Measurements from ENCODE around the gene RBM4B. TPM values are rescaled to one million over a fixed set of nuclear protein-coding genes. Genes with fewer than 3 reads are reported as not detected.

RBM4B gene
- total and polyA plus RNA-seq, 2 experiments from 2014 or later, result 28.0 to 31.0 TPM

GRCh38 chr11:66626382-66626781, 51.3 kb downstream of the RBM4B start:
- Mint-ChIP-seq H3K36me3 (ENCODE audit: low read depth) (peaks cover 86% of the 10 kb centered on the region), H3K27ac (no peak overlapping the region), H3K27me3 (ENCODE audit: insufficient read depth, low read depth, poor library complexity) (peaks cover 8% of the 10 kb centered on the region), H3K4me3 (no peak overlapping the region; the same call in 2 of the 3 replicates), H3K9me3 (no peaks in the 10 kb centered on the region), H3K4me1 (peaks cover 3% of the 10 kb centered on the region; the same call in 1 of the 3 replicates)
- peaks cover 79% of the 10 kb centered on the region for H4K20me1 ChIP-seq (replicated peaks; ENCODE audit: insufficient read depth)
- peaks cover 53% of the 10 kb centered on the region for H3K36me3 ChIP-seq (ENCODE audit: insufficient read depth)
- no peak overlapping the region for H3K4me2 ChIP-seq
- peaks cover 100% of the 10 kb centered on the region for H3K79me2 ChIP-seq (replicated peaks; ENCODE audit: insufficient read depth)
- no peak overlapping the region for H3K4me3 ChIP-seq
- H3K9me2 ChIP-seq (ENCODE audit: insufficient read depth), result no peaks in the 10 kb centered on the region
- peaks cover 27% of the 10 kb centered on the region for H3F3A ChIP-seq (replicated peaks; ENCODE audit: low read depth)
- DNase-seq (ENCODE audit: low spot score) (no peak), ATAC-seq (no peak)
- no peaks in the 10 kb centered on the region for H3K27me3 ChIP-seq (ENCODE audit: insufficient read depth)
- H3K4me1 ChIP-seq (ENCODE audit: insufficient read depth), result no peaks in the 10 kb centered on the region
- TF ChIP-seq EZH2phosphoT487 (IDR thresholded peaks at IDR 0.05; ENCODE audit: unreplicated experiment), result no peak
- TF ChIP-seq, protein P1, sequence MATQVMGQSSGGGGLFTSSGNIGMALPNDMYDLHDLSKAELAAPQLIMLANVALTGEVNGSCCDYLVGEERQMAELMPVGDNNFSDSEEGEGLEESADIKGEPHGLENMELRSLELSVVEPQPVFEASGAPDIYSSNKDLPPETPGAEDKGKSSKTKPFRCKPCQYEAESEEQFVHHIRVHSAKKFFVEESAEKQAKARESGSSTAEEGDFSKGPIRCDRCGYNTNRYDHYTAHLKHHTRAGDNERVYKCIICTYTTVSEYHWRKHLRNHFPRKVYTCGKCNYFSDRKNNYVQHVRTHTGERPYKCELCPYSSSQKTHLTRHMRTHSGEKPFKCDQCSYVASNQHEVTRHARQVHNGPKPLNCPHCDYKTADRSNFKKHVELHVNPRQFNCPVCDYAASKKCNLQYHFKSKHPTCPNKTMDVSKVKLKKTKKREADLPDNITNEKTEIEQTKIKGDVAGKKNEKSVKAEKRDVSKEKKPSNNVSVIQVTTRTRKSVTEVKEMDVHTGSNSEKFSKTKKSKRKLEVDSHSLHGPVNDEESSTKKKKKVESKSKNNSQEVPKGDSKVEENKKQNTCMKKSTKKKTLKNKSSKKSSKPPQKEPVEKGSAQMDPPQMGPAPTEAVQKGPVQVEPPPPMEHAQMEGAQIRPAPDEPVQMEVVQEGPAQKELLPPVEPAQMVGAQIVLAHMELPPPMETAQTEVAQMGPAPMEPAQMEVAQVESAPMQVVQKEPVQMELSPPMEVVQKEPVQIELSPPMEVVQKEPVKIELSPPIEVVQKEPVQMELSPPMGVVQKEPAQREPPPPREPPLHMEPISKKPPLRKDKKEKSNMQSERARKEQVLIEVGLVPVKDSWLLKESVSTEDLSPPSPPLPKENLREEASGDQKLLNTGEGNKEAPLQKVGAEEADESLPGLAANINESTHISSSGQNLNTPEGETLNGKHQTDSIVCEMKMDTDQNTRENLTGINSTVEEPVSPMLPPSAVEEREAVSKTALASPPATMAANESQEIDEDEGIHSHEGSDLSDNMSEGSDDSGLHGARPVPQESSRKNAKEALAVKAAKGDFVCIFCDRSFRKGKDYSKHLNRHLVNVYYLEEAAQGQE (IDR thresholded peaks at IDR 0.05; ENCODE audit: unreplicated experiment), result no peak
- TF ChIP-seq, protein P2, sequence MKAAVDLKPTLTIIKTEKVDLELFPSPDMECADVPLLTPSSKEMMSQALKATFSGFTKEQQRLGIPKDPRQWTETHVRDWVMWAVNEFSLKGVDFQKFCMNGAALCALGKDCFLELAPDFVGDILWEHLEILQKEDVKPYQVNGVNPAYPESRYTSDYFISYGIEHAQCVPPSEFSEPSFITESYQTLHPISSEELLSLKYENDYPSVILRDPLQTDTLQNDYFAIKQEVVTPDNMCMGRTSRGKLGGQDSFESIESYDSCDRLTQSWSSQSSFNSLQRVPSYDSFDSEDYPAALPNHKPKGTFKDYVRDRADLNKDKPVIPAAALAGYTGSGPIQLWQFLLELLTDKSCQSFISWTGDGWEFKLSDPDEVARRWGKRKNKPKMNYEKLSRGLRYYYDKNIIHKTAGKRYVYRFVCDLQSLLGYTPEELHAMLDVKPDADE (IDR thresholded peaks at IDR 0.05), result no peak
- no peak for TF ChIP-seq CREB1 (CRISPR knock-in tag; IDR thresholded peaks at IDR 0.05; ENCODE audit: low read depth)
- TF ChIP-seq POLR2AphosphoS5 (IDR thresholded peaks at IDR 0.05; ENCODE audit: low read depth), result no peak
- no peak for TF ChIP-seq JUNB (IDR thresholded peaks at IDR 0.05; ENCODE audit: unreplicated experiment)
- TF ChIP-seq ZNF331 (CRISPR knock-in tag; IDR thresholded peaks at IDR 0.05; ENCODE audit: low read depth), result no peak
- no peak for TF ChIP-seq ZNF114 (CRISPR knock-in tag; IDR thresholded peaks at IDR 0.05)
- TF ChIP-seq, protein P3, sequence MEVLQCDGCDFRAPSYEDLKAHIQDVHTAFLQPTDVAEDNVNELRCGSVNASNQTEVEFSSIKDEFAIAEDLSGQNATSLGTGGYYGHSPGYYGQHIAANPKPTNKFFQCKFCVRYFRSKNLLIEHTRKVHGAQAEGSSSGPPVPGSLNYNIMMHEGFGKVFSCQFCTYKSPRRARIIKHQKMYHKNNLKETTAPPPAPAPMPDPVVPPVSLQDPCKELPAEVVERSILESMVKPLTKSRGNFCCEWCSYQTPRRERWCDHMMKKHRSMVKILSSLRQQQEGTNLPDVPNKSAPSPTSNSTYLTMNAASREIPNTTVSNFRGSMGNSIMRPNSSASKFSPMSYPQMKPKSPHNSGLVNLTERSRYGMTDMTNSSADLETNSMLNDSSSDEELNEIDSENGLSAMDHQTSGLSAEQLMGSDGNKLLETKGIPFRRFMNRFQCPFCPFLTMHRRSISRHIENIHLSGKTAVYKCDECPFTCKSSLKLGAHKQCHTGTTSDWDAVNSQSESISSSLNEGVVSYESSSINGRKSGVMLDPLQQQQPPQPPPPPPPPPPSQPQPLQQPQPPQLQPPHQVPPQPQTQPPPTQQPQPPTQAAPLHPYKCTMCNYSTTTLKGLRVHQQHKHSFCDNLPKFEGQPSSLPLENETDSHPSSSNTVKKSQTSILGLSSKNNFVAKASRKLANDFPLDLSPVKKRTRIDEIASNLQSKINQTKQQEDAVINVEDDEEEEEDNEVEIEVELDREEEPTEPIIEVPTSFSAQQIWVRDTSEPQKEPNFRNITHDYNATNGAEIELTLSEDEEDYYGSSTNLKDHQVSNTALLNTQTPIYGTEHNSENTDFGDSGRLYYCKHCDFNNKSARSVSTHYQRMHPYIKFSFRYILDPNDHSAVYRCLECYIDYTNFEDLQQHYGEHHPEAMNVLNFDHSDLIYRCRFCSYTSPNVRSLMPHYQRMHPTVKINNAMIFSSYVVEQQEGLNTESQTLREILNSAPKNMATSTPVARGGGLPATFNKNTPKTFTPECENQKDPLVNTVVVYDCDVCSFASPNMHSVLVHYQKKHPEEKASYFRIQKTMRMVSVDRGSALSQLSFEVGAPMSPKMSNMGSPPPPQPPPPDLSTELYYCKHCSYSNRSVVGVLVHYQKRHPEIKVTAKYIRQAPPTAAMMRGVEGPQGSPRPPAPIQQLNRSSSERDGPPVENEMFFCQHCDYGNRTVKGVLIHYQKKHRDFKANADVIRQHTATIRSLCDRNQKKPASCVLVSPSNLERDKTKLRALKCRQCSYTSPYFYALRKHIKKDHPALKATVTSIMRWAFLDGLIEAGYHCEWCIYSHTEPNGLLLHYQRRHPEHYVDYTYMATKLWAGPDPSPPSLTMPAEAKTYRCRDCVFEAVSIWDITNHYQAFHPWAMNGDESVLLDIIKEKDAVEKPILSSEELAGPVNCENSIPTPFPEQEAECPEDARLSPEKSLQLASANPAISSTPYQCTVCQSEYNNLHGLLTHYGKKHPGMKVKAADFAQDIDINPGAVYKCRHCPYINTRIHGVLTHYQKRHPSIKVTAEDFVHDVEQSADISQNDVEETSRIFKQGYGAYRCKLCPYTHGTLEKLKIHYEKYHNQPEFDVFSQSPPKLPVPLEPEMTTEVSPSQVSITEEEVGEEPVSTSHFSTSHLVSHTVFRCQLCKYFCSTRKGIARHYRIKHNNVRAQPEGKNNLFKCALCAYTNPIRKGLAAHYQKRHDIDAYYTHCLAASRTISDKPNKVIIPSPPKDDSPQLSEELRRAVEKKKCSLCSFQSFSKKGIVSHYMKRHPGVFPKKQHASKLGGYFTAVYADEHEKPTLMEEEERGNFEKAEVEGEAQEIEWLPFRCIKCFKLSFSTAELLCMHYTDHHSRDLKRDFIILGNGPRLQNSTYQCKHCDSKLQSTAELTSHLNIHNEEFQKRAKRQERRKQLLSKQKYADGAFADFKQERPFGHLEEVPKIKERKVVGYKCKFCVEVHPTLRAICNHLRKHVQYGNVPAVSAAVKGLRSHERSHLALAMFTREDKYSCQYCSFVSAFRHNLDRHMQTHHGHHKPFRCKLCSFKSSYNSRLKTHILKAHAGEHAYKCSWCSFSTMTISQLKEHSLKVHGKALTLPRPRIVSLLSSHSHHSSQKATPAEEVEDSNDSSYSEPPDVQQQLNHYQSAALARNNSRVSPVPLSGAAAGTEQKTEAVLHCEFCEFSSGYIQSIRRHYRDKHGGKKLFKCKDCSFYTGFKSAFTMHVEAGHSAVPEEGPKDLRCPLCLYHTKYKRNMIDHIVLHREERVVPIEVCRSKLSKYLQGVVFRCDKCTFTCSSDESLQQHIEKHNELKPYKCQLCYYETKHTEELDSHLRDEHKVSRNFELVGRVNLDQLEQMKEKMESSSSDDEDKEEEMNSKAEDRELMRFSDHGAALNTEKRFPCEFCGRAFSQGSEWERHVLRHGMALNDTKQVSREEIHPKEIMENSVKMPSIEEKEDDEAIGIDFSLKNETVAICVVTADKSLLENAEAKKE (CRISPR knock-in tag; IDR thresholded peaks at IDR 0.05), result no peak
- no peak for TF ChIP-seq EZH2 (IDR thresholded peaks at IDR 0.05; ENCODE audit: low read depth, unreplicated experiment)
- no peak for TF ChIP-seq NANOG (IDR thresholded peaks at IDR 0.05; ENCODE audit: borderline replicate concordance)
- H3K27ac ChIP-seq (ENCODE audit: low read depth), result no peak overlapping the region
- no peak overlapping the region for H2AFZ ChIP-seq
